HG03196 (cell line): Measurements from ENCODE around the gene CES4A.
A peak's percentile ranks its signal among the peaks of the same experiment; 100 is the strongest.

ENCODE experiments used
- ATAC-seq: cut with Tn5 transposase; IDR thresholded peaks from one replicate; pipeline ENCODE4 v1.9.1; 2021; ENCODE audit not compliant: unreplicated experiment

CES4A gene

GRCh38 chr16:67017810-67018488 lies 29.6 kb downstream of the CES4A start:
- peak; percentile 81 for ATAC-seq

- no peak for ATAC-seq
Measured at GRCh38 chr16:67019171-67019570, 30.8 kb downstream of the CES4A start.

- no peak for ATAC-seq
Measured at GRCh38 chr16:67021321-67021720, 32.9 kb downstream of the CES4A start.

- no peak for ATAC-seq
Measured at GRCh38 chr16:67022531-67023214, 34.3 kb downstream of the CES4A start.

GRCh38 chr16:67023689-67024088 lies 35.3 kb downstream of the CES4A start:
- no peak for ATAC-seq

- ATAC-seq = no peak
Measured at GRCh38 chr16:67024384-67025209, 36.2 kb downstream of the CES4A start.

- no peak for ATAC-seq
Measured at GRCh38 chr16:67025210-67025550, 36.8 kb downstream of the CES4A start.

GRCh38 chr16:67026570-67026969 lies 38.2 kb downstream of the CES4A start:
- no peak for ATAC-seq

GRCh38 chr16:67027046-67027445 lies 38.7 kb downstream of the CES4A start:
- no peak for ATAC-seq

GRCh38 chr16:67028167-67028695 lies 39.8 kb downstream of the CES4A start:
- no peak for ATAC-seq

- peak; percentile 62 for ATAC-seq
Measured at GRCh38 chr16:67028696-67029253, 40.4 kb downstream of the CES4A start, which contains the start of gene CBFB. CBFB (plus strand) TSS chr16:67029149; CDS start chr16:67029408, 259 bp downstream.

GRCh38 chr16:67029254-67030096 lies 41.1 kb downstream of the CES4A start:
- peak; percentile 44 for ATAC-seq

GRCh38 chr16:67030221-67030962 lies 42.0 kb downstream of the CES4A start:
- ATAC-seq = no peak

GRCh38 chr16:67034487-67034886 lies 46.1 kb downstream of the CES4A start:
- ATAC-seq = no peak

GRCh38 chr16:67035364-67035763 lies 47.0 kb downstream of the CES4A start:
- ATAC-seq = no peak

GRCh38 chr16:67036323-67036741 lies 47.9 kb downstream of the CES4A start:
- no peak for ATAC-seq

- no peak for ATAC-seq
Measured at GRCh38 chr16:67039260-67040020, 51.1 kb downstream of the CES4A start.

- ATAC-seq = no peak
Measured at GRCh38 chr16:67040166-67040565, 51.8 kb downstream of the CES4A start.

- ATAC-seq = no peak
Measured at GRCh38 chr16:67040906-67041305, 52.5 kb downstream of the CES4A start.
